Body of pancreas (tissue), 4 donors: ENCODE measurements around the gene GOLGA8T.
"Not testable (repeated sequence)": the region's sequence is repeated elsewhere in the genome, so short reads cannot be mapped to it uniquely, and the experiment has no call there.

Source experiments
- POLR2A ChIP-seq, 3 donors: fragments of 450-650 bp; IDR thresholded peaks; one replicate each; pipeline ENCODE4 v1.6.1; 2016; ENCODE audit warnings: antibody characterized with exemption in 3 of 3, mild to moderate bottlenecking in 2 of 3
- TF ChIP-seq, protein P1 (sequence below), 7 experiments: fragments of 450-650 bp in 4 of 7; fragments of 200-600 bp in 3 of 7; sonication (generic) in 3 of 7; IDR thresholded peaks; one replicate each; pipeline ENCODE4 v1.5.1; 2016 to 2019; ENCODE audit warnings: antibody characterized with exemption in 7 of 7

DNA sequence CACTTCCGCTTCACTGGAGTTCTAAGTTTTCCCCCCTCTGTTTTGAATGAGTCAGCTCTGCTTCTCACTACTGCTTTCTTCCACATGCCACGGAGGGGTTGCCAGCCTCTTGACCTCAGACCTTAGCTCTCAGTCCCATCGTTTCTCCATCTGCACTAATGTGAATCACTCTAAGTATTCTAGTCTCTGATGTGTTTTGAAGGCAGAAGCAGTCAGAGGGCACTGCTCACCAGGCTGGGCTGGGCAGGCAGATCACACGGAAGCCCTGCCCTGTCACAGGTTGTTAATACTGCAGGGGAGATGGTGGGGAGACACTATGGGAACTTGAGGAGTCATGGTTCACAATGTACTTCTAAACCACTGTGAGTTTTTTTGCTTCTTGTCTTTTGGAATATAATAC, 24.3 kb upstream of the GOLGA8T start:
- TF ChIP-seq, protein P1, sequence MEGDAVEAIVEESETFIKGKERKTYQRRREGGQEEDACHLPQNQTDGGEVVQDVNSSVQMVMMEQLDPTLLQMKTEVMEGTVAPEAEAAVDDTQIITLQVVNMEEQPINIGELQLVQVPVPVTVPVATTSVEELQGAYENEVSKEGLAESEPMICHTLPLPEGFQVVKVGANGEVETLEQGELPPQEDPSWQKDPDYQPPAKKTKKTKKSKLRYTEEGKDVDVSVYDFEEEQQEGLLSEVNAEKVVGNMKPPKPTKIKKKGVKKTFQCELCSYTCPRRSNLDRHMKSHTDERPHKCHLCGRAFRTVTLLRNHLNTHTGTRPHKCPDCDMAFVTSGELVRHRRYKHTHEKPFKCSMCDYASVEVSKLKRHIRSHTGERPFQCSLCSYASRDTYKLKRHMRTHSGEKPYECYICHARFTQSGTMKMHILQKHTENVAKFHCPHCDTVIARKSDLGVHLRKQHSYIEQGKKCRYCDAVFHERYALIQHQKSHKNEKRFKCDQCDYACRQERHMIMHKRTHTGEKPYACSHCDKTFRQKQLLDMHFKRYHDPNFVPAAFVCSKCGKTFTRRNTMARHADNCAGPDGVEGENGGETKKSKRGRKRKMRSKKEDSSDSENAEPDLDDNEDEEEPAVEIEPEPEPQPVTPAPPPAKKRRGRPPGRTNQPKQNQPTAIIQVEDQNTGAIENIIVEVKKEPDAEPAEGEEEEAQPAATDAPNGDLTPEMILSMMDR (IDR thresholded peaks at IDR 0.05): not testable (repeated sequence)
- TF ChIP-seq POLR2A (IDR thresholded peaks at IDR 0.05): not testable (repeated sequence)
